ENCODE data around the gene UBE2M.
A peak's percentile ranks its signal among the peaks of the same experiment; 100 is the strongest.
"Not testable (repeated sequence)": the region's sequence is repeated elsewhere in the genome, so short reads cannot be mapped to it uniquely, and the experiment has no call there.

The UBE2M gene

GRCh38 chr19:58558066-58558622, at the start of gene UBE2M:
TSS of gene UBE2M (minus strand) at chr19:58558611. CDS start at chr19:58558381, 230 bp downstream.
- DNase-seq (ENCODE audit: low read depth in 2 of 2, low spot score in 1 of 2) = no peak

GRCh38 chr19:58607213-58607612, 48.8 kb upstream of the UBE2M start:
- not testable (repeated sequence) for DNase-seq (ENCODE audit: low read depth in 2 of 2, low spot score in 1 of 2)

DNA sequence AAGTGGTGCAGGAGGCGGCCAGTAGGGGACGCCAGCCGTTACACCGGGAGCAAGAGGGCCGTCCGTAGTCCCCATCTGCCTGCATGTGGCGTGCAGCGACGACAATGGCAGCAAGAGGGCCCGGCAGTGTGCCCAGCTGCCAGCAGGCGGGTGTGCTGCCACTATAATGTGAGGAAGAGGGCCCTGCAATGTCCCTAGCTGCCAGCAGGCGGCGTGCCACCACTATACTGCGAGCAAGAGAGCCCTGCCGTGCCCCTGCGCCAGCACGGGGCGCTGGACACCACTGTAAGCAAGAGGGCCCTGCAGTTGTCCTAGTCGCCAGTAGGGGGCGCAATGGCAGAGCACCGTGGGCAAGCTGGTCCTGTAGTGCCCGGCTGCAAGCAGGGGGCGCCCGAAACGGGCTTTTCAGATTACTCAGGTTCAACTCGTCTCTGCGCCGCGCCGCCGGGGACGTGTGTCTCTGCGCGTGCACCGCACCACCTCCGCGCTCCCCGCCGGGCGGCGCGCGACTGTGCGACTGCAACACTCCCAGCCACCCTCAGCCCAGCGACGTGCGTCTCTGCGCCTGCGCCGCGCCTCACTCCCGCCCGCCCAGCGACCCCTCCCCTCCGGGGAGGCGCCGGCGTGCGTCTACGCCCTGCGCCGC, 48.0 kb upstream of the UBE2M start:
- not testable (repeated sequence) for DNase-seq (ENCODE audit: low read depth in 2 of 2, low spot score in 1 of 2)

GRCh38 chr19:58586133-58586765, 27.8 kb upstream of the UBE2M start:
- no peak for DNase-seq (ENCODE audit: low read depth in 2 of 2, low spot score in 1 of 2)

DNA sequence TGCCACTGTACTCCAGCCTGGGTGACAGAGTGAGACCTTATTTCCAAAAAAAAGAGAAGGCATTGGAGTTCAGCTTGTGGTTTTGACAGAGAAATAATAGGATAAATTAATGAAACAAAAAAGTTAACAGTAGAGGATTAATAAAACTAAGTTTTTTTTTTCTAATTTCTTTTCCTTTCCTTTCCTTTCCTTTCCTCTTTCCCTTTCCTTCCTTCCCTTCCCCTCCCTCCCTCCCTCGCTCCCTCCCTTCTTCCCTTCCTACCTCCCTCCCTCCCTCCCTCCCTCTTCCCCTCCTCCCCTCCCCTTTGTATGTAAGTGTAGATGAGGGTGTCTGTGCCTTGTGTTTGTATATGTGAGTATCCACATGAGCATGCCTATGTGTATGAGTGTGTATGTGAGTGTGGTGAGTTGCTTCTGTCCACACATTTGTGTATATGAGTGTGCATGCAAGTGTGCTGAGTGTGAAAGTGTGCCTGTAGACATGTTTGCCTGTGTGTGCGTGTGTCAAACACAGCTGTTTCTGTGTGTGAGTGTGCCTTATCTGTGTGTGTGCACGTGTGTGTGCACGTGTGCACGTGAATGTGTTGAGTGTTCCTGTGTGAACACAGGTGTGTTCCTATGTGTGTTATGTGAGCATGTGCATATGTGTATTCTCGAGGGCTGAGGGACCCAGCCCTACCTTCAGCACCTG, 27.2 kb upstream of the UBE2M start:
- DNase-seq (ENCODE audit: low read depth in 2 of 2, low spot score in 1 of 2) = no peak

DNA sequence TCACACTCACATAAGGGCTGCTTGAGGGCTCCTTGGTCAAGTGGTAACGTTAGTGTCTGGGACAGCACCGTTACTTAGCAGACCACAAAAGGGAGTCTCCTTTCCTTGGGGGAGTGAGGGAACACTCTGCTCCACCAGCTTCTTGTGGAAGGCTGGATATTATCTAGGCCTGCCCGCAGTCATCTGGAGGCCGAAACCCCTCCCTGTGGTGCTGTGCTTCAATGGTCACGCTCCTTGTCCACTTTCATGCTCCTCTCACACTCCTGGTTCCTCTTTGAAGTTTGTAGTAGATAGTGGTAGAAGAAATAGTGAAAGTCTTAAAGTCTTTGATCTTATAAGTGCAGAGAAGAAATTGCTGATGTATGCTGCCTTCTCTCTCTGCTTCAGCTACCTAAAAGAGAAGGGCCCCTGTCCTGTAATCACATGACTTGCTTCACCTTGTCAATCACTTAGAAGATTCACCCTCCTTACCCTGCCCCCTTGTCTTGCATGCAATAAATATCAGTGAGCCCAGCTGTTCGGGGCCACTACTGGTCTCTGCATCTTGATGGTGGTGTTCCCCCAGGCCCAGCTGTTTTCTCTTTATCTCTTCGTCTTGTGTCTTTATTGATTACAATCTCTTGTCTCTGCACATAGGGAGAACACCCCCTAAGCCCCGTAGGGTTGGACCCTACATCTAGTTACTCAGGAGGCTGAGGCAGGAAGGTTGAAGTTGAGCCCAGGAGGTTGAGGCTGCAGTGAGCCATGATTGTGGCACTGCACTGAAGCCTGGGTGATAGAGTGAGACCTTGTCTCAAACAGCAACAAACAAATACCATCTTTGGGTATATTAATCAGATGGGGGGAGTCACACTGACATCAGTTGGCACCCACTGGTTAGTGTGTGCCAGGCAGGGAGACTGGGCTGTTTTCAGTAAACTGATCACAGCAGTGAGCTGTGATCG, 26.4 kb upstream of the UBE2M start:
- DNase-seq (ENCODE audit: low read depth in 2 of 2, low spot score in 1 of 2) = no peak

DNA sequence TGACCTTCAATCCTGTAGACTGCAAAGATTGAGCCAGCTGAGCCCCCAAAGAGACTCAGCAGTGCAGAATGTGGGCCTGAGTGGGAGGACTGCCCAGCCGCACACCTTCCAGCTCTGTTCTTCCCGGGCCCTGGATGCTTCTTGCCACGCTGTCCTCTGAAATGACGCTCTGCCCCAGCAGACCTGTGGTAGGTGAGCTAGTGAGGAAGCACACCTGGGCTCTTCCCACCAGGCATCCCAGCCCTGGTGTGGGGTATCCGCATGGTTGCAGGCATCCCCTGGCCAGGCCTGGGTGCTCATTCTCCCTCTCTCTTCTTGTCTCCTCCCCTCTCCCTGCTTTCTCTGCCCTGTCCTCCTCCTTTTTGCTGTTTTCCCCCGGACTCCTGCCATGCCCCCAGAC, 24.6 kb upstream of the UBE2M start:
- DNase-seq (ENCODE audit: low read depth in 2 of 2, low spot score in 1 of 2) = no peak

GRCh38 chr19:58581227-58582141, 23.1 kb upstream of the UBE2M start:
- peak; percentile 73 to 83 for DNase-seq (ENCODE audit: low read depth in 2 of 2, low spot score in 1 of 2)

- DNase-seq (ENCODE audit: low read depth in 2 of 2, low spot score in 1 of 2) = no peak
Measured at GRCh38 chr19:58579473-58580142, 21.2 kb upstream of the UBE2M start.

DNA sequence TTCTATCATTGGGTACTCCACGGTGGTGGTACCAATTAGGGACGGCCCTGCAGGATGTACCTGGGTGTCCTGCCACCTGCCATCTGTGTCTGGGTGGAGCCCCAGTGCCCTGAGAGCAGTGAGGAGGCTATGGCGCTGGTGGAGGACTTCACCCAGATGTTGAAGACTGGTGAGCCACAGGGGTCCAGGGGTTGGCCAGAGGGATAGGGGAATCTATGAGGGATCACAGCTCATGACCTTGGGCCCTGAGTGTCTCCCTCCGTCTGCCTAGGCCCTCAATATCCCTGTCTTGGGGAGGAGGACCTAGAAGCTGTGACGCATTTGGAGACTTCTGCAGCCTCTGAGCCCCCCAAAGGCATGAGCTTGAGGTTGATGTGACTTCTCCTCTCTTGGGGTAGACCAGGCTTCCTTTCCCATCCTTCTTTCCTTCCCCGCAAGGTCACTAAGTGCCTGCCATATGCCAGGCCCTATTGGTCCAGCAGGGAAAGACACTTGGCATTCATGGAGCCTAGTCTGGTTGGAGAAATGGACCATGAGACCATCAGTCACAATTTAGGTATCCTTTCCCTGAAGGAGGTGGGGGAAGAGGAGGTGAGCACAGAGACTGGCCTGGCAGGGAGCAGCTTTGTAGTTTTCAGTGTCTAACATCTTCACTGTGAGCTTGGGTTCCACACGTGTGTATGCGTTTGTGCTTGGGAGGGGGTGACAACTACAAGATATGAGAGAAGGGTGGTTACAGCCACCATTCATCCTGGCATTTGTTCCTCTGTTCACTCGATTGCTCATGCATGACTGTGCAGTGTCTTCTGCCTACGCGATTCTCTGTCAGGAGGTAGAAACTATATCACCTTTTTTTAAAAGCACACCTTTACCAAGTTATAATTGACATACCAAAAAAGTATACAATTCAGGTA, 19.9 kb upstream of the UBE2M start:
- DNase-seq (ENCODE audit: low read depth in 2 of 2, low spot score in 1 of 2) = no peak

- DNase-seq (ENCODE audit: low read depth in 2 of 2, low spot score in 1 of 2) = not testable (repeated sequence)
Measured at GRCh38 chr19:58577581-58577980, 19.2 kb upstream of the UBE2M start.

DNA sequence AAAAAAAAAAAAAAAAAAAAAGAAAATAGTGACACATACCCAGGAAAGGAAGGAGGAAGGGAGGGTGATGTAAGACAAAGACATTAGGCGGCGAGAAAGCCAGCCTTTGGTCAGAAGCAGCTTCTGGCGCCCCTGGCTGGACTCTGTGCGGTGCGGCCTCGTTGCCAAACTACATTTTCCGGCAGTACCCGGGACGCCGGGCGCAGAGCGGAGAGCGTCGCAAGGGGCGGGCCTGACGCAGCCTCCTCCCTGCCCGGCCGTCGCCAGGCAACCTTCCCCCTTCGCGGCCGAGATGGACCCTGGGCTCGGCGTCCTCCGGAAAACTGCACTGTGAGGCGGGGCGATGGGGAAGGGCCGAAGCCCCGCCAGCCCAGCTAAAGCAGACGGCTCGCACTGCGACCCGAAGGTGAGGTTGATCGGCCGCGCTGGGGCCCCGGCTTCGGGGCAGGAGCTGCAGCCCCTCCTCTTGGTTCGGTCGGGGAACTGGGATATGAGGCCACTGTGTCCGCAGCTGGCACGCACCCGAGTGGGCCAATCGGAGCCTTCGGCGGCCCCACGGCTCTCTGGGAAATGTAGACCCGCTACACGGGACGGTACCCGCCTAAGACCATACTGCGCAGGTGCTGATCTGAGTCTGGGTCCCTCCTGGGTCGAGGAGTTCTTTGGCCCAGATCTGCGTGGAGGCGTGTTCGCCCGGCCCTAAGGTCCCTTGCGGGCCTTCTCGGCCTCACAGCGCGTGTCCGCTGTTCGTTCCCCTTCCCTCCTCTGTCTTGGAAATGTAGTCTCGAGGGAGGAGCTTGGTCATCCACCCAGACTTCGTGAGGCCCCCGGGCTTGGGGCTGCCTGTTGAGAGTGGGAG, 17.0 kb upstream of the UBE2M start:
- DNase-seq (ENCODE audit: low read depth in 2 of 2, low spot score in 1 of 2) = peak in 1 of 2 donors; percentile 46

GRCh38 chr19:58573658-58574164, 15.3 kb upstream of the UBE2M start:
- no peak for DNase-seq (ENCODE audit: low read depth in 2 of 2, low spot score in 1 of 2)

GRCh38 chr19:58572818-58573657, 14.6 kb upstream of the UBE2M start, which contains the start of gene MZF1:
TSS of gene MZF1 (minus strand) at chr19:58573335. CDS start at chr19:58571389, 1,946 bp downstream.
- peak; percentile 99 to 100 for DNase-seq (ENCODE audit: low read depth in 2 of 2, low spot score in 1 of 2)

DNA sequence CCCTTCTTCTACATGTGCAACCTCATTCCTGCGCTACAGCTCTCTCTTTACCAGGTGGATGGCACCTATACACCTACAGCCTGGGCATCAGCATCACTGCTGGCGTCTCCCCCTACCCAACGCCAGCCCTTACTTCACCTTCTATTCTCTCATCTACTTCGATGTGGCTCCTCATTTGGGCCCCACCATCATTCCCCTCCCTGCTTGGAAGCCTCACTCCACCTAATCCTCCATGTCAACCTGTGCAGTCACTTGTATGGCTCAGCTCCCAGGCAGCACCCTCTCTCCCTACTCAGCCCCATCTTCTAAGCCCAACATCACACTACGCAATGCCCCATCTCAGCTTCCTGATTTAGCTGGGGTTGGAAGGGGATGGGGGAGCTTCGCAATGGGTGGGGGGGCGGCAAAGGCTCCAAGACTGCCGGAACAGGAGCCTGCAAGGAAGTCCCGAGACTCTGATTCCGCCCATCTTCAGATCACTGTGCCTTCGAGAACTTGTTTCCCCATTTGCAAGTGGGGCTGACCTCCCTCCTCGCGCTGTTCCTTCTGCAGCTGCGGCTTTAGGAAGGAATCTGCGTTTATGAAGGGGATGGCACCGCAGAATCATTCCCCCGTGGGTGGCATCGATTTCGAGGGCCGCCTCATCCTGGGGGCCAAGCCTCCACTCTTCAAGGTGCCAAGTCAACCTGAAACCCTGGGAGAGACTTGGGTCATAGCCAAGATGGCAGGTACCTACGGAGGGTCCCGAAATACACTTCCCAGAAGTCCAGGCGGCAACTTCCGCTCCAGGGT, 13.8 kb upstream of the UBE2M start:
- no peak for DNase-seq (ENCODE audit: low read depth in 2 of 2, low spot score in 1 of 2)

Measured in stimulated activated CD8-positive, alpha-beta memory T cell treated with anti-CD3 and anti-CD28 coated beads, Interleukin-4, amount 100 ng/mL, for 1 hour (primary cell).